ENCODE data around the gene KCNAB2. TPM values are rescaled to one million over a fixed set of nuclear protein-coding genes. Genes with fewer than 3 reads are reported as not detected.

KCNAB2 gene
- total RNA-seq, 1 experiment from 2014 or later = 10.3 TPM

GRCh38 chr1:5999711-6000443 is 45.8 kb upstream of the KCNAB2 start (continued):
- TF ChIP-seq OVOL2 (CRISPR knock-in tag; IDR thresholded peaks at IDR 0.05; ENCODE audit: borderline replicate concordance) = no peak
- no peak for TF ChIP-seq TEAD4 (CRISPR knock-in tag; IDR thresholded peaks at IDR 0.05)
- TF ChIP-seq KAT7 (CRISPR knock-in tag; IDR thresholded peaks at IDR 0.05; ENCODE audit: borderline replicate concordance) = no peak
- no peak for TF ChIP-seq ZSCAN18 (CRISPR knock-in tag; IDR thresholded peaks at IDR 0.05)
- TF ChIP-seq FOXJ3 (CRISPR knock-in tag; IDR thresholded peaks at IDR 0.05; ENCODE audit: borderline replicate concordance) = no peak
- TF ChIP-seq HMGA2 (CRISPR knock-in tag; IDR thresholded peaks at IDR 0.05) = no peak
- TF ChIP-seq GRHL2 (CRISPR knock-in tag; IDR thresholded peaks at IDR 0.05; ENCODE audit: insufficient replicate concordance, severe bottlenecking) = no peak

GRCh38 chr1:6000444-6001288 is 45.0 kb upstream of the KCNAB2 start:
- no peak overlapping the region for H3K4me3 Mint-ChIP-seq
- no peaks in the 10 kb centered on the region for H3K9me3 Mint-ChIP-seq
- DNase-seq (ENCODE audit: low spot score) (peak; percentile 6), ATAC-seq (no peak)
- H3K4me1 Mint-ChIP-seq = peaks cover 11% of the 10 kb centered on the region
- H3K27ac Mint-ChIP-seq = 0 out of 2 replicates have a peak overlapping the region, but pooled peaks have one; percentile 8
- H3K36me3 Mint-ChIP-seq = no peaks in the 10 kb centered on the region
- no peak for TF ChIP-seq PRDM15 (CRISPR knock-in tag; IDR thresholded peaks at IDR 0.05)
- TF ChIP-seq OVOL2 (CRISPR knock-in tag; IDR thresholded peaks at IDR 0.05; ENCODE audit: borderline replicate concordance) = no peak
- TF ChIP-seq FOXP1 (CRISPR knock-in tag; IDR thresholded peaks at IDR 0.05; ENCODE audit: borderline replicate concordance) = no peak
- TF ChIP-seq KAT7 (CRISPR knock-in tag; IDR thresholded peaks at IDR 0.05; ENCODE audit: borderline replicate concordance) = no peak
- no peak for TF ChIP-seq FOXK1 (CRISPR knock-in tag; IDR thresholded peaks at IDR 0.05)
- no peak for TF ChIP-seq GRHL2 (CRISPR knock-in tag; IDR thresholded peaks at IDR 0.05; ENCODE audit: insufficient replicate concordance, severe bottlenecking)
- no peak for TF ChIP-seq PREB (CRISPR knock-in tag; IDR thresholded peaks at IDR 0.05; ENCODE audit: borderline replicate concordance)
- TF ChIP-seq CDX4 (CRISPR knock-in tag; IDR thresholded peaks at IDR 0.05; ENCODE audit: borderline replicate concordance) = no peak
- no peak for TF ChIP-seq CREB1 (CRISPR knock-in tag; IDR thresholded peaks at IDR 0.05)
- no peak for TF ChIP-seq E2F1 (CRISPR knock-in tag; IDR thresholded peaks at IDR 0.05)
- TF ChIP-seq E2F4 (CRISPR knock-in tag; IDR thresholded peaks at IDR 0.05; ENCODE audit: borderline replicate concordance, low read depth) = no peak
- TF ChIP-seq ZNF317 (CRISPR knock-in tag; IDR thresholded peaks at IDR 0.05; ENCODE audit: borderline replicate concordance, low read depth) = no peak
- no peak for TF ChIP-seq NR1H2 (CRISPR knock-in tag; IDR thresholded peaks at IDR 0.05)
- H3K27me3 Mint-ChIP-seq (ENCODE audit: low read depth) = peaks cover 5% of the 10 kb centered on the region
- ChIA-PET POLR2A (no interaction called here), CTCF (no interaction called here)

Data from WTC11 (cell line).